ENCODE measurements around the gene RARB.

DNA sequence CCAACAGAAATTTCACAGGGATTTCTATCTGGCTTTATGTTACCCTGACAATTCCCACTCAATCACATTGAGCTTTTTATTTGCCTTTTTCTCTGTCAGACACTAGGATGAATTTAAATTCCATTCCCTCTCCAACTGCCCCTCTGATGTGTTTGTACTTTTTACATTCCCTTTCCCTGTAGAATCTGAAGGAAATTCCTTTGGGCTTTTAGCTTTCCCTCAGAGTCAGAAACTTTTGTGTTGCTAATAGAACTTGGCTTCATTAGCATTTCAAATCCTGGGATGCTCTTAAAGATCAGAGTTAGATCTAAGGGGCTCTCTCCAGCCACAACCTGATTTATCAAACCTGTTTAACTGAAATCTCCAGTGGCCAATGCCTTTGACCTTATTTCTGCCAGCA lies 7.9 kb upstream of the RARB start:
- TF ChIP-seq, protein P1, sequence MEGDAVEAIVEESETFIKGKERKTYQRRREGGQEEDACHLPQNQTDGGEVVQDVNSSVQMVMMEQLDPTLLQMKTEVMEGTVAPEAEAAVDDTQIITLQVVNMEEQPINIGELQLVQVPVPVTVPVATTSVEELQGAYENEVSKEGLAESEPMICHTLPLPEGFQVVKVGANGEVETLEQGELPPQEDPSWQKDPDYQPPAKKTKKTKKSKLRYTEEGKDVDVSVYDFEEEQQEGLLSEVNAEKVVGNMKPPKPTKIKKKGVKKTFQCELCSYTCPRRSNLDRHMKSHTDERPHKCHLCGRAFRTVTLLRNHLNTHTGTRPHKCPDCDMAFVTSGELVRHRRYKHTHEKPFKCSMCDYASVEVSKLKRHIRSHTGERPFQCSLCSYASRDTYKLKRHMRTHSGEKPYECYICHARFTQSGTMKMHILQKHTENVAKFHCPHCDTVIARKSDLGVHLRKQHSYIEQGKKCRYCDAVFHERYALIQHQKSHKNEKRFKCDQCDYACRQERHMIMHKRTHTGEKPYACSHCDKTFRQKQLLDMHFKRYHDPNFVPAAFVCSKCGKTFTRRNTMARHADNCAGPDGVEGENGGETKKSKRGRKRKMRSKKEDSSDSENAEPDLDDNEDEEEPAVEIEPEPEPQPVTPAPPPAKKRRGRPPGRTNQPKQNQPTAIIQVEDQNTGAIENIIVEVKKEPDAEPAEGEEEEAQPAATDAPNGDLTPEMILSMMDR (IDR thresholded peaks at IDR 0.05), result no peak
- TF ChIP-seq POLR2A (IDR thresholded peaks at IDR 0.05) (no peak), POLR2AphosphoS5 (IDR thresholded peaks at IDR 0.05) (no peak), EP300 (IDR thresholded peaks at IDR 0.05) (no peak)

Measured in stomach (tissue), 4 donors.